B cell (primary cell): ENCODE measurements around the gene PODNL1. TPM values are rescaled to one million over a fixed set of nuclear protein-coding genes. Genes with fewer than 3 reads are reported as not detected.

Source experiments
- ATAC-seq: fragments of 200-7000 bp; cut with Tn5 transposase; one replicate; pipeline ENCODE4 v1.10.0; 2021; ENCODE audit warnings: low read depth, mild to moderate bottlenecking, moderate number of reproducible peaks, moderate library complexity
- CTCF ChIA-PET: fragments of 350-600 bp; sonication (Branson Sonifier 250); formaldehyde crosslinking; loops from one replicate; lab custom pipeline; 2021; ENCODE audit warnings: antibody characterized with exemption, inconsistent platforms; lab: Charles Lee
- POLR2A ChIA-PET: fragments of 350-600 bp; sonication (Branson Sonifier 250); formaldehyde crosslinking; loops from one replicate; lab custom pipeline; 2021; ENCODE audit warnings: antibody characterized with exemption; lab: Charles Lee
- DNase-seq: peaks from one replicate; pipeline ENCODE4 v3.0.0; 2013
- H2AFZ ChIP-seq: 2 replicates; pipeline ENCODE4 v1.6.1; 2012; ENCODE audit warnings: mild to moderate bottlenecking, low read depth, low read length; ENCODE audit not compliant: insufficient read depth, poor library complexity, severe bottlenecking
- H3K27ac ChIP-seq, 2 donors: 1 replicate in 1 of 2; 2 replicates in 1 of 2; pipeline ENCODE4 v1.5.1; 2012 to 2013; ENCODE audit warnings: low read length in 2 of 2, mild to moderate bottlenecking in 2 of 2, moderate library complexity in 1 of 2
- H3K27me3 ChIP-seq, 4 experiments: fragments of 200-600 bp in 1 of 4; sonication (generic) in 1 of 4; replicated peaks in 1 of 4; 1 replicate in 2 of 4; 2 replicates in 2 of 4; pipeline versions ENCODE4 v1.6.1 to v1.7.0; 2013 to 2016; ENCODE audit warnings: low read length in 3 of 4, mild to moderate bottlenecking in 2 of 4, mixed read lengths in 1 of 4, moderate library complexity in 1 of 4; ENCODE audit not compliant: insufficient read depth in 4 of 4, control insufficient read depth in 3 of 4; ENCODE audit errors: control extremely low read depth in 1 of 4
- H3K36me3 ChIP-seq, 2 experiments: replicated peaks in 1 of 2; 1 replicate in 1 of 2; 2 replicates in 1 of 2; pipeline versions ENCODE4 v1.6.1 to v1.7.1; 2013; ENCODE audit warnings: low read length in 1 of 2; ENCODE audit not compliant: insufficient read depth in 2 of 2, control insufficient read depth in 1 of 2; ENCODE audit errors: control extremely low read depth in 1 of 2, extremely low read depth in 1 of 2
- H3K4me1 ChIP-seq, 2 donors: fragments of 200-600 bp in 1 of 2; sonication (generic) in 1 of 2; 1 replicate in 1 of 2; 2 replicates in 1 of 2; pipeline versions ENCODE4 v1.5.1 to v1.6.1; 2013 to 2017; ENCODE audit warnings: low read length in 2 of 2; ENCODE audit not compliant: control insufficient read depth in 2 of 2, insufficient read depth in 2 of 2
- H3K4me2 ChIP-seq: replicated peaks from 2 replicates; pipeline ENCODE3; 2012; ENCODE audit warnings: mild to moderate bottlenecking, low read depth, low read length; ENCODE audit not compliant: poor library complexity, severe bottlenecking
- H3K4me3 ChIP-seq, 5 experiments: fragments of 200-600 bp in 1 of 5; sonication (generic) in 1 of 5; 1 replicate in 3 of 5; 2 replicates in 2 of 5; pipeline versions ENCODE4 v1.5.1 to v1.7.0; 2011 to 2016; ENCODE audit warnings: low read length in 4 of 5, mild to moderate bottlenecking in 4 of 5, low read depth in 2 of 5, control low read depth in 1 of 5, moderate library complexity in 1 of 5; ENCODE audit not compliant: insufficient read depth in 1 of 5; ENCODE audit errors: control extremely low read depth in 1 of 5, extremely low read depth in 1 of 5
- H3K79me2 ChIP-seq: fragments of 200-600 bp; sonication (generic); one replicate; pipeline ENCODE4 v1.6.0; 2016; ENCODE audit warnings: low read length; ENCODE audit not compliant: control insufficient read depth, insufficient read depth
- H3K9ac ChIP-seq: fragments of 200-600 bp; sonication (generic); 2 replicates; pipeline ENCODE4 v1.6.1; 2017; ENCODE audit warnings: mild to moderate bottlenecking, low read length, moderate library complexity
- H3K9me3 ChIP-seq, 3 donors: one replicate each; pipeline versions ENCODE4 v1.6.1 to v1.7.1; 2013; ENCODE audit warnings: low read length in 2 of 3; ENCODE audit not compliant: control insufficient read depth in 2 of 3, insufficient read depth in 1 of 3; ENCODE audit errors: control extremely low read depth in 1 of 3
- H4K20me1 ChIP-seq: 2 replicates; pipeline ENCODE4 v1.6.0; 2012; ENCODE audit warnings: mild to moderate bottlenecking, low read length; ENCODE audit not compliant: insufficient read depth, control insufficient read depth, poor library complexity, severe bottlenecking
- H3K27ac Mint-ChIP-seq: one replicate; pipeline ENCODE4 v1.8.0; 2021; ENCODE audit warnings: mixed read lengths
- H3K27me3 Mint-ChIP-seq: one replicate; pipeline ENCODE4 v1.8.0; 2021; ENCODE audit warnings: mixed read lengths
- H3K4me1 Mint-ChIP-seq: one replicate; pipeline ENCODE4 v1.8.0; 2021; ENCODE audit warnings: mixed read lengths
- H3K4me3 Mint-ChIP-seq: one replicate; pipeline ENCODE4 v1.8.0; 2021; ENCODE audit warnings: mixed read lengths
- H3K9me3 Mint-ChIP-seq: one replicate; pipeline ENCODE4 v1.8.0; 2022; ENCODE audit warnings: mixed read lengths; ENCODE audit not compliant: insufficient read depth
- EZH2 ChIP-seq: IDR thresholded peaks from 2 replicates; pipeline ENCODE4 v1.6.1; 2012; ENCODE audit warnings: borderline replicate concordance, low read depth, mild to moderate bottlenecking, moderate library complexity, low read length; ENCODE audit not compliant: insufficient read depth, poor library complexity, severe bottlenecking
- WGBS: methylation state at CpG from one replicate; pipeline ENCODE4 v1.1.5; 2013; ENCODE audit warnings: missing lambda C conversion rate; ENCODE audit not compliant: insufficient coverage; 5-methylcytosine and 5-hydroxymethylcytosine counted together
- intact Hi-C: fragments of 100-400 bp; cut with micrococcal nuclease; formaldehyde crosslinking; loops from one replicate; pipeline ENCODE4 v1.10.0; 2022
- polyA plus RNA-seq: library from polyadenylated mRNA; depleted of rRNA; stranded (reverse); fragments of >200 nt; gene quantifications from 2 replicates; pipeline ENCODE4 v1.2.3, GENCODE V29; 2012
- total RNA-seq, 2 donors: library from RNA; stranded (reverse); fragments of 120-200 nt in 1 of 2; gene quantifications; 1 replicate in 1 of 2; 2 replicates in 1 of 2; pipeline versions ENCODE4 v1.2.3 to v1.2.4, GENCODE V29; 2013 to 2022
- TF ChIP-seq, protein P1 (sequence below): fragments of 200-600 bp; IDR thresholded peaks from one replicate; pipeline ENCODE4 v1.8.0; 2022; ENCODE audit warnings: antibody characterized with exemption, mild to moderate bottlenecking

PODNL1 gene
- total and polyA plus RNA-seq, 2 donors (not counting 1 experiment from before 2014, with no cell fraction given), result not detected

DNA sequence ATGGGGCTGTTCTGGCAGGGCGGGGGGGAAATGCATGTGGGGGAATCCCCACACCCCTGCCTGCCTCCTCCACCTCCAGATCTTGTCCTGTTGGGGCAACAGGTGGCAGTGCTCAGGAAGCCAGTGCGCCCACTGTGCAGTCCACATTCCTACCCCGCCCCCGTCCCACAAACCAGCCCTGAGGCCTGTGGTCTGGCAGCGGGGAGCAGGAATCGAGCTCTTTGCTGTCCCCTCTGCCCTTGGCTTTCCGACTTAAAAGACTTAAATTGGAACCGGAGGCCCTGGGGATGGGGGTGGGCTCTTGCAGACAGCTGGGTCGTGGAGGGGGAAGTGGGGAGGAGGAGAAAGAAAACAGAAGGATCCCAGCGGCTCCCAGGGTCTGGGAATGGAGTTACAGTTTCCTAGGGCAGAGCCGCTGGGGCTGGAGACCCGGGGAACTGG is 56.9 kb downstream of the PODNL1 start:
- Mint-ChIP-seq H3K27ac (no peak overlapping the region), H3K9me3 (no peaks in the 10 kb centered on the region), H3K4me1 (peaks cover 25% of the 10 kb centered on the region), H3K27me3 (no peaks in the 10 kb centered on the region), H3K4me3 (peak overlapping the region; percentile 55)
- TF ChIP-seq EZH2, result no peak
- TF ChIP-seq, protein P1, sequence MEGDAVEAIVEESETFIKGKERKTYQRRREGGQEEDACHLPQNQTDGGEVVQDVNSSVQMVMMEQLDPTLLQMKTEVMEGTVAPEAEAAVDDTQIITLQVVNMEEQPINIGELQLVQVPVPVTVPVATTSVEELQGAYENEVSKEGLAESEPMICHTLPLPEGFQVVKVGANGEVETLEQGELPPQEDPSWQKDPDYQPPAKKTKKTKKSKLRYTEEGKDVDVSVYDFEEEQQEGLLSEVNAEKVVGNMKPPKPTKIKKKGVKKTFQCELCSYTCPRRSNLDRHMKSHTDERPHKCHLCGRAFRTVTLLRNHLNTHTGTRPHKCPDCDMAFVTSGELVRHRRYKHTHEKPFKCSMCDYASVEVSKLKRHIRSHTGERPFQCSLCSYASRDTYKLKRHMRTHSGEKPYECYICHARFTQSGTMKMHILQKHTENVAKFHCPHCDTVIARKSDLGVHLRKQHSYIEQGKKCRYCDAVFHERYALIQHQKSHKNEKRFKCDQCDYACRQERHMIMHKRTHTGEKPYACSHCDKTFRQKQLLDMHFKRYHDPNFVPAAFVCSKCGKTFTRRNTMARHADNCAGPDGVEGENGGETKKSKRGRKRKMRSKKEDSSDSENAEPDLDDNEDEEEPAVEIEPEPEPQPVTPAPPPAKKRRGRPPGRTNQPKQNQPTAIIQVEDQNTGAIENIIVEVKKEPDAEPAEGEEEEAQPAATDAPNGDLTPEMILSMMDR, result no peak
- H3K27me3 ChIP-seq, result peaks cover 0 to 8% (median 0%) of the 10 kb centered on the region in 4 experiments
- no peaks in the 10 kb centered on the region for H3K9me3 ChIP-seq
- no peaks in the 10 kb centered on the region for H3K36me3 ChIP-seq
- no peaks in the 10 kb centered on the region for H3K79me2 ChIP-seq
- H3K9ac ChIP-seq, result no peak overlapping the region
- H3K4me3 ChIP-seq, result no peak overlapping the region
- WGBS, result 11% methylated on average over 10 of the region's 12 CpGs
- no peak for ATAC-seq
- peak overlapping the region; percentile 41 for H2AFZ ChIP-seq
- peak overlapping the region; percentile 73 for H3K4me2 ChIP-seq
- ChIA-PET CTCF (interaction anchor here (0.6 to 9.3 kb wide), 23 partner anchors 11 to 467 kb away, joined by 3 to 92 read pairs (median 4); partner anchors contain the start of genes ASF1B, IL27RA and MISP3), POLR2A (interaction anchor here (1.1 to 2.3 kb wide), 2 partner anchors 125 to 190 kb away, joined by 6 read pairs; partner anchors contain the start of gene RFX1)
- H4K20me1 ChIP-seq, result no peaks in the 10 kb centered on the region
- intact Hi-C loops, result no loop called here
- no peak overlapping the region for H3K27ac ChIP-seq
- DNase-seq, result peak; percentile 57
- H3K4me1 ChIP-seq, result peaks cover 26 to 34% of the 10 kb centered on the region in 2 donors

Other genes starting within 250 kb of the PODNL1 start
- 65.0 and 75.5 TPM in 2 replicates for gene MRI1, start 173.9 kb downstream of the PODNL1 start, total RNA-seq
- 82.2 and 118 TPM in 2 replicates for gene MRI1, start 173.9 kb downstream of the PODNL1 start, polyA plus RNA-seq
- 59.2 and 62.5 TPM in 2 replicates for gene C19orf53, start 164.0 kb downstream of the PODNL1 start, total RNA-seq
- gene C19orf53, start 164.0 kb downstream of the PODNL1 start, polyA plus RNA-seq, result 110 TPM in 2 replicates
- 10.1 and 10.6 TPM in 2 replicates for gene ZSWIM4, start 143.0 kb downstream of the PODNL1 start, total RNA-seq
- 2.4 and 2.6 TPM in 2 replicates for gene ZSWIM4, start 143.0 kb downstream of the PODNL1 start, polyA plus RNA-seq
- gene NANOS3, start 61.3 kb downstream of the PODNL1 start, total RNA-seq, result not detected in 2 replicates
- 0.49 TPM in 1 of 2 replicates, not detected in the other for gene NANOS3, start 61.3 kb downstream of the PODNL1 start, polyA plus RNA-seq
- 1.7 and 2.4 TPM in 2 replicates for gene BRME1, start 32.3 kb downstream of the PODNL1 start, total RNA-seq
- gene BRME1, start 32.3 kb downstream of the PODNL1 start, polyA plus RNA-seq, result 1.1 and 1.8 TPM in 2 replicates
- gene CC2D1A, start 32.2 kb downstream of the PODNL1 start, total RNA-seq, result 47.1 and 47.2 TPM in 2 replicates
- 28.9 and 34.3 TPM in 2 replicates for gene CC2D1A, start 32.2 kb downstream of the PODNL1 start, polyA plus RNA-seq
- gene DCAF15, start 14.1 kb upstream of the PODNL1 start, total RNA-seq, result 115 and 116 TPM in 2 replicates
- 157 and 160 TPM in 2 replicates for gene DCAF15, start 14.1 kb upstream of the PODNL1 start, polyA plus RNA-seq
- 33.3 and 33.9 TPM in 2 replicates for gene RFX1, start 67.9 kb upstream of the PODNL1 start, total RNA-seq
- gene RFX1, start 67.9 kb upstream of the PODNL1 start, polyA plus RNA-seq, result 9.2 and 10.9 TPM in 2 replicates
- not detected in 2 replicates for gene RLN3, start 89.7 kb upstream of the PODNL1 start, total RNA-seq
- 0.42 TPM in 1 of 2 replicates, not detected in the other for gene RLN3, start 89.7 kb upstream of the PODNL1 start, polyA plus RNA-seq
- 38.2 and 38.6 TPM in 2 replicates for gene IL27RA, start 93.3 kb upstream of the PODNL1 start, total RNA-seq
- gene IL27RA, start 93.3 kb upstream of the PODNL1 start, polyA plus RNA-seq, result 27.4 and 36.2 TPM in 2 replicates
- not detected in 2 replicates for gene PALM3, start 123.7 kb upstream of the PODNL1 start, total RNA-seq
- not detected in 2 replicates for gene PALM3, start 123.7 kb upstream of the PODNL1 start, polyA plus RNA-seq
- 0.34 and 0.36 TPM in 2 replicates for gene MISP3, start 134.4 kb upstream of the PODNL1 start, total RNA-seq
- gene MISP3, start 134.4 kb upstream of the PODNL1 start, polyA plus RNA-seq, result 0.25 and 0.34 TPM in 2 replicates
- 1.2 TPM in 1 of 2 replicates, not detected in the other for gene C19orf67, start 147.4 kb upstream of the PODNL1 start, total RNA-seq
- not detected in 2 replicates for gene C19orf67, start 147.4 kb upstream of the PODNL1 start, polyA plus RNA-seq
- gene SAMD1, start 152.3 kb upstream of the PODNL1 start, total RNA-seq, result 32.4 and 39.2 TPM in 2 replicates
- 17.4 and 22.7 TPM in 2 replicates for gene SAMD1, start 152.3 kb upstream of the PODNL1 start, polyA plus RNA-seq
- 43.0 and 48.8 TPM in 2 replicates for gene PRKACA, start 179.3 kb upstream of the PODNL1 start, total RNA-seq
- gene PRKACA, start 179.3 kb upstream of the PODNL1 start, polyA plus RNA-seq, result 36.6 and 36.8 TPM in 2 replicates
- gene ASF1B, start 198.2 kb upstream of the PODNL1 start, total RNA-seq, result 2.5 and 4.0 TPM in 2 replicates
- 1.1 and 1.9 TPM in 2 replicates for gene ASF1B, start 198.2 kb upstream of the PODNL1 start, polyA plus RNA-seq